ENCODE measurements around the gene TRMO.

Gene TRMO

DNA sequence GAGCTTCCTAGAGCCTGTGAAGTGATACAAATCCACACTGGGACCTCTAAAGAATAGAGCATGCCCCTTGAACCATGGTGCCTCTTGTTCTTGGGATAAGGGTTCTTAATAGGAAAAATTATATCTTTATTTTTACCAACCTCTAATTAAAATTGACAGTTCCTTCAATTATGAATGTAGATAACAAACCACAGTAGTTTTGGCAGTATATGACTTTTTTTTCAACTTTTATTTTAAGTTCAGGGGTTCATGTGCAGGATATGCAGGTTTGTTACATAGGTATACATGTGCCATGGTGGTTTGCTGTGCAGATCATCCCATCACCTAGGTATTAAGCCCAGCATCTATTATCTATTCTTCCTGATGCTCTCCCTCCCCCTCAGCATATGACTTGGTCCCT is 14.7 kb upstream of the TRMO start:
- no peak for DNase-seq

- no peak for DNase-seq
These were observed 13.0 kb upstream of the TRMO start for GRCh38 chr9:97935276-97935675.

GRCh38 chr9:97934321-97935115 is 12.2 kb upstream of the TRMO start:
- no peak for DNase-seq

- no peak for DNase-seq
These were observed 11.1 kb upstream of the TRMO start for GRCh38 chr9:97933297-97933998.

- DNase-seq, result no peak
These were observed 8.7 kb upstream of the TRMO start for GRCh38 chr9:97930972-97931371.

GRCh38 chr9:97928986-97929604 is 6.8 kb upstream of the TRMO start:
- DNase-seq, result no peak

DNA sequence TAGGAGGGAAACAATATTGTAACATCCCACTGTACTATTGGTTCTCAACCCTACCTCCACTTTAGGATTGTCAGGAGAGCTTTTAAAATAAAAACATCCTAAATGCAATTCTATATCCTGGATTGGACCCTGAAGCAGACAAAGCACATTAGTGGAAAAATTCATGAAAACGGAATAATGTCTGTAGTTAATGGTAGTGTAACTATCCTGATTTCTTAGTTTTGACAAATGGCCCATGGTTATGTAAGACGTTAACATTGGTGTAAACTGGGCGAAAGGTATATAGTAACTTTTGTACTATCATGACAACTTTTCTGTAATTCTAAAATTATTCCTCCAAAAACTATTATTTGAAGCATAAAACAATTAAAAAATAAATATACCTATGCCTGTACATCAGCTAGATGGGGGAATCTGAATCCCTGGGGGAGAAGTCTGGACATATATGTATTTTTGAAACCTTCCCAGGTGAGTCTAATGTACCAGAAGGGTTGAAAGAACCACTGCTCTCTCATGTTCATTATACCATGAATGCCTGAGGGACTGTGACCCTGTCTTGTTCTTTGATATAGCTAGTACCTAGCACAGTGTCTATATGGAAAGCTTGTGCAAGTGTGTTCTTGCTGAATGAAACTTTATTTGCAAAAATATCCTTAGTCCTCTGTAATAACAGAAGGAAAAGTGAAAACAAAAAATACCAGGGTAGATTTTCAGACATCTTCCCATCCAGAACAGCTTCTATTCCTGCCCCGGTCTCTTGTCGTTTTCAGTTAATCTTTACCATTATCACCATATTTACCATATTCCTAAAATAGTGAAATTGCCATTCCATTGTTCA is 3.4 kb upstream of the TRMO start:
- DNase-seq, result no peak

- DNase-seq, result no peak
These were observed 2.1 kb upstream of the TRMO start for GRCh38 chr9:97924386-97924785.

- peak; percentile 81 for DNase-seq
These were observed 1.3 kb upstream of the TRMO start for GRCh38 chr9:97923529-97924108.

DNA sequence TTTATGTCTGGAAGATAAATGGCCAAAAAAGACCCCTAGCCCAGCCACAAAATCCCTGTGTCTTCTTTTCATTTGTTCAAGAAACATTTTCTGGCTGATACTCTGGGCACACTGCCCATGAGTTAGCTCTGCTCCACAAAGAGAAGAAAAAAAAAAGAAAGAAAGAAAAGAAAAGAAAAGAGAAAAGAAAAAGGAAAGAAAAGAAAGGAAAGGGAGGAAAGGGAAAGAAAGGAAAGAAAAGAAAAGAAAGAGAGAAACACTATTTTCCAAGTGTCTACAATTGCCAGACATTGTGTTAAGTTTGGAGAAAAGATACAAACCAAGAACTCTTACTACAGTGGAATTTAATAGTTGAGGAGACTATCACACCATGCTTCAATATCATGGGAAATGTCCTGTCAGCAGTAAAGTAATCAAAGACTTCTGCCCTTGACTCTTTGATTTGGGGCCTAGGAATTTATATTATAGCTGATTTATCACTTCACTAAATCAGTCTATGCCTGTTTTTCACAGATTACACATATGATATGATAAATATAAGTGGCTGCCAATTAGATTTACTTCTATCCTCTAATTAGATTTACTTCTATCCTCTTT is 3.0 kb downstream of the TRMO start:
- DNase-seq, result no peak

DNA sequence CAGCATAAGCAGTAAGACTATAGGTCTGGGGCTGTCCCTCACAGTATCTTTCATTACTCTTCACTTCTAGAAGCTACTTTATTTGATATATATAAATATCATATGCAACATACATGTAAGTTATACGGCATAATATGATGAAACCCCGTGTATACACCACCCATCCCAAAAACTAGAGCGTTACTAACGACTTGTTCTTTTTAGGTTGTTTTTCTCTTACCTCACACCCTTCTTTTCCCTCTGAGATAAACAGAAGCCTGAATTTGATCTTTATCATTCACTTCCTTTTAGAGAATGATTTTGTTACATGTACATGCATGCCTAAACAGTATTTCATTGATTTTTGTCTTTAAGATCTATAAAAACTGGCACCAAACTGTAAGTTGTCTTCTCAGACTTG is 3.7 kb downstream of the TRMO start:
- DNase-seq, result no peak

- DNase-seq, result no peak
These were observed 10.3 kb downstream of the TRMO start for GRCh38 chr9:97911970-97912369.

DNA sequence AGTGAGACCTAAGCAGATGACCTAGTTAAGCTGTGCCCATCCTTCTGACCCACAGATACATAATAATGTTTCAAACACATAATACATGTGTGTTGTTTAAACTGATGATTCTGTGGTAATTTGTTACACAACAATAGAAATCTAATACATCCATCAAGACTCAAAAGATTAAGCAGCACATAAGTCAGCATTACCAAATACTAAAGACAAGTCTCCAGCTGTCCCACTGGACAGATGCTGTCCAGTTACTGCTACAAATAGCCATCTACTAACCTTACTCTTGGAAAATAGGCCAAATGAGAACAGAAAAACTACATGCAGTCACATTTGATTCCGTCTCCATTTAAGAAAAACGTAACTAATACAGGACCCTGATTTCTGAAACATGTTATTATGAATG is 10.8 kb downstream of the TRMO start:
- no peak for DNase-seq

DNA sequence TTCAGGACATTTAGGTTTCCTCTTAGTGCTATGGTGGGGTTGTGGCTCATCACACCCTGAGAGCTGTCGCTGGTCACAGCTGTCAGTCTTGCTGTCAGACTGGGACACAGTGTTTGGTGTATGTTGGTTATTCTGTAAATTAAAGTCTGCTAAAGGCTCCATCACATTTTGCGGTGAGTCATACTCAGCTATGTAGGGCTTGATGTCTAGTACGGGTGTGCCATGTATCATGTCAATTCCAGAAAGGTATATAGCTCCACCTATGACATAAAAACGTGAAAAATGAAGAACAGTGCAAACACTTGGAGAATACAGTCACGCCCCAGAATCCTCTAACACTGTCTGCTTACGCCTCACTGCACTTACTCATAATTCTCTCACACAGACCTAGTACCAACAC is 11.9 kb downstream of the TRMO start:
- DNase-seq, result no peak

GRCh38 chr9:97908705-97909104 is 13.6 kb downstream of the TRMO start:
- no peak for DNase-seq

GRCh38 chr9:97907632-97908031 is 14.7 kb downstream of the TRMO start:
- DNase-seq, result no peak

- DNase-seq, result no peak
These were observed 15.3 kb downstream of the TRMO start for GRCh38 chr9:97907046-97907445.

- DNase-seq, result peak; percentile 53
These were observed 16.0 kb downstream of the TRMO start for GRCh38 chr9:97906236-97906831.

GRCh38 chr9:97905228-97905627 is 17.1 kb downstream of the TRMO start:
- peak; percentile 64 for DNase-seq

GRCh38 chr9:97904725-97905124 is 17.6 kb downstream of the TRMO start:
- DNase-seq, result peak; percentile 80

GRCh38 chr9:97903177-97903576 is 19.1 kb downstream of the TRMO start:
- DNase-seq, result peak; percentile 68
